Mucosa of descending colon (tissue), 3 donors: ENCODE measurements around the gene NHLH1. TPM values are rescaled to one million over a fixed set of nuclear protein-coding genes. Genes with fewer than 3 reads are reported as not detected.

Experiments
- ATAC-seq: fragments of 200-7000 bp; cut with Tn5 transposase; one replicate; pipeline ENCODE4 v1.9.1; 2020; ENCODE audit warnings: mild to moderate bottlenecking, moderate library complexity
- DNase-seq, 3 donors: peaks; one replicate each; pipeline ENCODE4 v3.0.0-alpha.2; 2020
- H3K36me3 ChIP-seq: fragments of 200-600 bp; one replicate; pipeline ENCODE4 v1.8.0; 2021; ENCODE audit warnings: low read depth, mild to moderate bottlenecking
- H3K4me1 ChIP-seq: fragments of 200-600 bp; one replicate; pipeline ENCODE4 v1.8.0; 2021; ENCODE audit warnings: low read depth, mild to moderate bottlenecking
- H3K4me3 ChIP-seq: fragments of 200-600 bp; one replicate; pipeline ENCODE4 v1.8.0; 2021; ENCODE audit warnings: mild to moderate bottlenecking
- H3K9me3 ChIP-seq: fragments of 200-600 bp; one replicate; pipeline ENCODE4 v1.8.0; 2021; ENCODE audit warnings: mild to moderate bottlenecking
- CTCF ChIP-seq: fragments of 200-600 bp; IDR thresholded peaks from one replicate; pipeline ENCODE4 v1.8.0; 2022; ENCODE audit warnings: antibody characterized with exemption, mild to moderate bottlenecking
- intact Hi-C, 2 donors: fragments of 100-400 bp; cut with DNase I in 1 of 2; cut with micrococcal nuclease in 1 of 2; formaldehyde crosslinking; loops; one replicate each; pipeline versions ENCODE4 v1.11.0 to v1.11.1; 2022; cut with DNase I, micrococcal nuclease
- total RNA-seq, 3 donors: library from RNA; stranded (reverse); fragmentation: NEBNext Ultra II Directional in 2 of 3; extraction: Animal tissue kit (Norgen Biotek cat#: 25700) in 2 of 3; gene quantifications; one replicate each; pipeline versions ENCODE4 v1.2.1 to v1.2.4, GENCODE V29; 2021 to 2023
- donor health status: DM: no; HTN: no; CAD: no; lungs with moderate emphysema.
- donor health status: DM: no; HTN: no; CAD: no.
- donor health status: DM: no; HTN: yes; CAD: no.

The NHLH1 gene
- total RNA-seq, 3 donors from 2014 or later: 0.14 to 0.16 (median 0.14) TPM

GRCh38 chr1:160351629-160352028 is 15.2 kb upstream of the NHLH1 start:
- DNase-seq (no peak), ATAC-seq (no peak)
- H3K9me3 ChIP-seq: no peaks in the 10 kb centered on the region
- H3K36me3 ChIP-seq: peaks cover 21% of the 10 kb centered on the region
- H3K4me3 ChIP-seq: no peak overlapping the region
- intact Hi-C loops: no loop called here
- H3K4me1 ChIP-seq: no peaks in the 10 kb centered on the region
- no peak for TF ChIP-seq CTCF

GRCh38 chr1:160352555-160352954 is 14.3 kb upstream of the NHLH1 start:
- ATAC-seq (no peak), DNase-seq (no peak)
- no peaks in the 10 kb centered on the region for H3K4me1 ChIP-seq
- H3K36me3 ChIP-seq: peaks cover 21% of the 10 kb centered on the region
- no peak for TF ChIP-seq CTCF
- H3K9me3 ChIP-seq: no peaks in the 10 kb centered on the region
- no peak overlapping the region for H3K4me3 ChIP-seq
- intact Hi-C loops: no loop called here

- H3K9me3 ChIP-seq: no peaks in the 10 kb centered on the region
- DNase-seq (no peak), ATAC-seq (no peak)
- no peak overlapping the region for H3K4me3 ChIP-seq
- no peak for TF ChIP-seq CTCF
- intact Hi-C loops: no loop called here
- no peaks in the 10 kb centered on the region for H3K4me1 ChIP-seq
- peaks cover 21% of the 10 kb centered on the region for H3K36me3 ChIP-seq
Measured at GRCh38 chr1:160353223-160353622, 13.6 kb upstream of the NHLH1 start.

GRCh38 chr1:160354388-160354985 is 12.4 kb upstream of the NHLH1 start:
- H3K4me3 ChIP-seq: no peak overlapping the region
- DNase-seq: no peak
- H3K36me3 ChIP-seq: peaks cover 23% of the 10 kb centered on the region
- no peak for ATAC-seq
- intact Hi-C loops: no loop called here
- no peaks in the 10 kb centered on the region for H3K4me1 ChIP-seq
- no peak for TF ChIP-seq CTCF
- H3K9me3 ChIP-seq: no peaks in the 10 kb centered on the region

- no peak for ATAC-seq
- no peaks in the 10 kb centered on the region for H3K4me1 ChIP-seq
- no peaks in the 10 kb centered on the region for H3K9me3 ChIP-seq
- intact Hi-C loops: no loop called here
- peaks cover 16% of the 10 kb centered on the region for H3K36me3 ChIP-seq
- no peak for TF ChIP-seq CTCF
- H3K4me3 ChIP-seq: no peak overlapping the region
- DNase-seq: no peak
Measured at GRCh38 chr1:160357286-160358002, 9.4 kb upstream of the NHLH1 start.
